PC-3 (cell line): ENCODE measurements around the gene GRK6. TPM values are rescaled to one million over a fixed set of nuclear protein-coding genes. Genes with fewer than 3 reads are reported as not detected.

ENCODE experiments used
- ATAC-seq: fragments of 200-7000 bp; cut with Tn5 transposase; 2 replicates; pipeline ENCODE4 v1.9.1; 2020; ENCODE audit warnings: mild to moderate bottlenecking, moderate library complexity
- BruUV-seq: library from RNA; stranded (reverse); fragments of 400-500 nt; replicated peaks from 2 replicates; lab custom pipeline; 2021; lab: Mats Ljungman, UMichigan
- CTCF ChIA-PET: fragments of 300-600 bp; sonication (Branson Sonifier 250); formaldehyde crosslinking; loops from one replicate; lab custom pipeline; 2022; ENCODE audit warnings: antibody characterized with exemption; lab: Charles Lee
- POLR2A ChIA-PET: fragments of 300-600 bp; sonication (Branson Sonifier 250); formaldehyde crosslinking; loops from one replicate; lab custom pipeline; 2022; ENCODE audit warnings: antibody characterized with exemption; ENCODE audit not compliant: unreplicated experiment; lab: Charles Lee
- DNase-seq: peaks from one replicate; pipeline ENCODE4 v3.0.0-alpha.2; 2015
- H2AFZ ChIP-seq: fragments of 300-600 bp; sonication (generic); 2 replicates; pipeline ENCODE4 v1.6.0; 2016; ENCODE audit warnings: antibody characterized with exemption, low read length
- H3F3A ChIP-seq: fragments of 300-600 bp; sonication (generic); one replicate; pipeline ENCODE4 v1.6.0; 2017; ENCODE audit warnings: antibody characterized with exemption, low read length, control low read depth, mild to moderate bottlenecking; ENCODE audit not compliant: unreplicated experiment
- H3K27ac ChIP-seq: fragments of 300-600 bp; sonication (generic); 2 replicates; pipeline ENCODE4 v1.5.1; 2016; ENCODE audit warnings: mild to moderate bottlenecking, low read length
- H3K27me3 ChIP-seq: fragments of 300-600 bp; sonication (generic); 2 replicates; pipeline ENCODE4 v1.6.1; 2016; ENCODE audit warnings: low read length, mixed read lengths
- H3K36me3 ChIP-seq: fragments of 300-600 bp; sonication (generic); 2 replicates; pipeline ENCODE4 v1.6.1; 2016; ENCODE audit warnings: low read depth, mixed run types, low read length, mixed read lengths
- H3K4me1 ChIP-seq: fragments of 300-600 bp; sonication (generic); 2 replicates; pipeline ENCODE4 v1.5.1; 2016; ENCODE audit warnings: low read length; ENCODE audit not compliant: insufficient read depth
- H3K4me2 ChIP-seq: fragments of 300-600 bp; sonication (generic); 2 replicates; pipeline ENCODE4 v1.6.0; 2016; ENCODE audit warnings: low read length
- H3K4me3 ChIP-seq: fragments of 300-600 bp; sonication (generic); 2 replicates; pipeline ENCODE4 v1.5.1; 2016; ENCODE audit warnings: mild to moderate bottlenecking, low read length, mixed read lengths
- H3K79me2 ChIP-seq: fragments of 300-600 bp; sonication (generic); 2 replicates; pipeline ENCODE4 v1.6.1; 2017; ENCODE audit warnings: low read length, mixed read lengths
- H3K9ac ChIP-seq: fragments of 300-600 bp; sonication (generic); 2 replicates; pipeline ENCODE4 v1.6.0; 2016; ENCODE audit warnings: mild to moderate bottlenecking, low read length
- H3K9me2 ChIP-seq: fragments of 300-600 bp; sonication (generic); replicated peaks from 2 replicates; pipeline ENCODE4 v1.6.1; 2016; ENCODE audit warnings: mixed run types, low read length, mixed read lengths
- H3K9me3 ChIP-seq: fragments of 300-600 bp; sonication (generic); 2 replicates; pipeline ENCODE4 v1.6.1; 2016; ENCODE audit warnings: low read length, mixed read lengths
- H4K20me1 ChIP-seq: fragments of 300-600 bp; sonication (generic); 2 replicates; pipeline ENCODE4 v1.6.1; 2016; ENCODE audit warnings: low read length, mixed read lengths
- EZH2 ChIP-seq: fragments of 300-600 bp; sonication (generic); IDR thresholded peaks from one replicate; pipeline ENCODE4 v1.6.1; 2017; ENCODE audit warnings: antibody characterized with exemption, mild to moderate bottlenecking, low read length; ENCODE audit not compliant: unreplicated experiment
- EZH2phosphoT487 ChIP-seq: fragments of 300-600 bp; sonication (generic); IDR thresholded peaks from 2 replicates; pipeline ENCODE4 v1.6.1; 2018; ENCODE audit warnings: mild to moderate bottlenecking, antibody characterized with exemption, low read length, borderline replicate concordance
- intact Hi-C: fragments of 100-400 bp; cut with micrococcal nuclease; formaldehyde crosslinking; loops from 2 replicates; pipeline ENCODE4 v1.9.0; 2023
- total RNA-seq: library from RNA; depleted of rRNA; stranded (reverse); fragments of >200 nt; gene quantifications from 2 replicates; pipeline ENCODE4 v1.2.3, GENCODE V29; 2014
- TF ChIP-seq, protein P1 (sequence below): fragments of 300-600 bp; sonication (generic); conservative IDR thresholded peaks from 2 replicates; pipeline ENCODE4 v1.5.1; 2017; ENCODE audit warnings: antibody characterized with exemption, low read depth, mild to moderate bottlenecking, low read length

Gene GRK6
- total RNA-seq, 1 experiment from 2014 or later, result 69.9 TPM

- TF ChIP-seq EZH2phosphoT487 (no peak), EZH2 (no peak)
- TF ChIP-seq, protein P1, sequence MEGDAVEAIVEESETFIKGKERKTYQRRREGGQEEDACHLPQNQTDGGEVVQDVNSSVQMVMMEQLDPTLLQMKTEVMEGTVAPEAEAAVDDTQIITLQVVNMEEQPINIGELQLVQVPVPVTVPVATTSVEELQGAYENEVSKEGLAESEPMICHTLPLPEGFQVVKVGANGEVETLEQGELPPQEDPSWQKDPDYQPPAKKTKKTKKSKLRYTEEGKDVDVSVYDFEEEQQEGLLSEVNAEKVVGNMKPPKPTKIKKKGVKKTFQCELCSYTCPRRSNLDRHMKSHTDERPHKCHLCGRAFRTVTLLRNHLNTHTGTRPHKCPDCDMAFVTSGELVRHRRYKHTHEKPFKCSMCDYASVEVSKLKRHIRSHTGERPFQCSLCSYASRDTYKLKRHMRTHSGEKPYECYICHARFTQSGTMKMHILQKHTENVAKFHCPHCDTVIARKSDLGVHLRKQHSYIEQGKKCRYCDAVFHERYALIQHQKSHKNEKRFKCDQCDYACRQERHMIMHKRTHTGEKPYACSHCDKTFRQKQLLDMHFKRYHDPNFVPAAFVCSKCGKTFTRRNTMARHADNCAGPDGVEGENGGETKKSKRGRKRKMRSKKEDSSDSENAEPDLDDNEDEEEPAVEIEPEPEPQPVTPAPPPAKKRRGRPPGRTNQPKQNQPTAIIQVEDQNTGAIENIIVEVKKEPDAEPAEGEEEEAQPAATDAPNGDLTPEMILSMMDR, result no peak
- intact Hi-C loops, result no loop called here
- H3K4me3 ChIP-seq, result no peak overlapping the region
- no peaks in the 10 kb centered on the region for H3K9me3 ChIP-seq
- no TSS peak for BruUV-seq
- no peaks in the 10 kb centered on the region for H3K36me3 ChIP-seq
- no peak for DNase-seq
- no peaks in the 10 kb centered on the region for H3K9me2 ChIP-seq
- H3K27me3 ChIP-seq, result no peaks in the 10 kb centered on the region
- ChIA-PET CTCF (no interaction called here), POLR2A (no interaction called here)
- H3K4me1 ChIP-seq, result no peaks in the 10 kb centered on the region
- no peak for ATAC-seq
- H4K20me1 ChIP-seq, result no peaks in the 10 kb centered on the region
- H3K9ac ChIP-seq, result no peak overlapping the region
- no peak overlapping the region for H3K4me2 ChIP-seq
- peaks cover 3% of the 10 kb centered on the region for H3F3A ChIP-seq
- H3K27ac ChIP-seq, result no peak overlapping the region
- H3K79me2 ChIP-seq, result no peaks in the 10 kb centered on the region
- H2AFZ ChIP-seq, result no peak overlapping the region
These were observed 51.4 kb downstream of the GRK6 start for GRCh38 chr5:177477701-177478477.

GRCh38 chr5:177478711-177479646, 52.5 kb downstream of the GRK6 start:
- no peaks in the 10 kb centered on the region; the same call in 1 of the 2 replicates for H3K36me3 ChIP-seq
- no peaks in the 10 kb centered on the region for H3K9me2 ChIP-seq
- no peaks in the 10 kb centered on the region for H3K4me1 ChIP-seq
- H3K9me3 ChIP-seq, result no peaks in the 10 kb centered on the region
- no peak overlapping the region for H3K4me3 ChIP-seq
- H3K27me3 ChIP-seq, result no peaks in the 10 kb centered on the region
- TF ChIP-seq EZH2 (no peak), EZH2phosphoT487 (no peak)
- TF ChIP-seq, protein P1, result no peak
- no peaks in the 10 kb centered on the region for H4K20me1 ChIP-seq
- H3K79me2 ChIP-seq, result no peaks in the 10 kb centered on the region
- H3K4me2 ChIP-seq, result no peak overlapping the region
- ChIA-PET CTCF (no interaction called here), POLR2A (no interaction called here)
- H3K27ac ChIP-seq, result no peak overlapping the region
- no peak for ATAC-seq
- no peak overlapping the region for H3K9ac ChIP-seq
- H3F3A ChIP-seq, result peaks cover 3% of the 10 kb centered on the region
- no peak for DNase-seq
- intact Hi-C loops, result no loop called here
- BruUV-seq, result no TSS peak
- no peak overlapping the region for H2AFZ ChIP-seq
